Esophagus squamous epithelium (tissue), 5 donors: ENCODE data around the gene SLC8A2. TPM values are rescaled to one million over a fixed set of nuclear protein-coding genes. Genes with fewer than 3 reads are reported as not detected.
"Not testable (repeated sequence)": the region's sequence is repeated elsewhere in the genome, so short reads cannot be mapped to it uniquely, and the experiment has no call there.

Experiments
- DNase-seq: peaks from one replicate; lab custom pipeline; 2025; lab: John Stamatoyannopoulos, UW
- H3K27ac ChIP-seq, 4 donors: fragments of 200-600 bp; sonication (generic); one replicate each; pipeline ENCODE4 v1.5.1; 2016 to 2019; ENCODE audit warnings: mild to moderate bottlenecking in 1 of 4
- H3K27me3 ChIP-seq, 4 donors: fragments of 200-600 bp; sonication (generic); 1 replicate in 3 of 4; 2 replicates in 1 of 4; pipeline versions ENCODE4 v1.5.1 to v1.6.0; 2017 to 2021; ENCODE audit warnings: antibody characterized with exemption in 1 of 4
- H3K36me3 ChIP-seq, 3 donors: fragments of 200-600 bp; sonication (generic); one replicate each; pipeline ENCODE4 v1.5.1; 2016 to 2019
- H3K4me1 ChIP-seq, 3 donors: fragments of 200-600 bp; sonication (generic); one replicate each; pipeline ENCODE4 v1.5.1; 2017 to 2019
- H3K4me3 ChIP-seq, 4 donors: fragments of 200-600 bp; sonication (generic); 1 replicate in 3 of 4; 2 replicates in 1 of 4; pipeline ENCODE4 v1.5.1; 2016 to 2019; ENCODE audit warnings: mild to moderate bottlenecking in 2 of 4, moderate library complexity in 1 of 4
- H3K9me3 ChIP-seq, 3 donors: fragments of 200-600 bp; sonication (generic); one replicate each; pipeline ENCODE4 v1.5.1; 2016 to 2019
- POLR2A ChIP-seq, 4 donors: fragments of 450-650 bp; IDR thresholded peaks; one replicate each; pipeline ENCODE4 v1.6.1; 2017; ENCODE audit warnings: antibody characterized with exemption in 4 of 4, mild to moderate bottlenecking in 4 of 4, moderate library complexity in 3 of 4
- WGBS, 2 donors: methylation state at CpG; one replicate each; pipeline ENCODE4 v1.1.5; 2018; 5-methylcytosine and 5-hydroxymethylcytosine counted together
- intact Hi-C: fragments of 100-400 bp; cut with DNase I; formaldehyde crosslinking; loops from one replicate; pipeline ENCODE4 v1.15.0; 2022
- total RNA-seq, 4 donors: library from RNA; depleted of rRNA; stranded (reverse); fragments of >200 nt; gene quantifications; one replicate each; pipeline ENCODE4 v1.1.0, GENCODE V29; 2016
- TF ChIP-seq, protein P1 (sequence below), 6 experiments: fragments of 450-650 bp in 4 of 6; fragments of 200-600 bp in 2 of 6; sonication (generic) in 2 of 6; IDR thresholded peaks; one replicate each; pipeline ENCODE4 v1.5.1; 2016 to 2019; ENCODE audit warnings: antibody characterized with exemption in 6 of 6, mild to moderate bottlenecking in 4 of 6, moderate library complexity in 4 of 6
- donor health status: DM: yes; HTN: yes; CAD: no.

SLC8A2 gene
- total RNA-seq, 4 donors from 2014 or later: 0.08 to 5.0 (median 3.6) TPM; not detected in 1

DNA sequence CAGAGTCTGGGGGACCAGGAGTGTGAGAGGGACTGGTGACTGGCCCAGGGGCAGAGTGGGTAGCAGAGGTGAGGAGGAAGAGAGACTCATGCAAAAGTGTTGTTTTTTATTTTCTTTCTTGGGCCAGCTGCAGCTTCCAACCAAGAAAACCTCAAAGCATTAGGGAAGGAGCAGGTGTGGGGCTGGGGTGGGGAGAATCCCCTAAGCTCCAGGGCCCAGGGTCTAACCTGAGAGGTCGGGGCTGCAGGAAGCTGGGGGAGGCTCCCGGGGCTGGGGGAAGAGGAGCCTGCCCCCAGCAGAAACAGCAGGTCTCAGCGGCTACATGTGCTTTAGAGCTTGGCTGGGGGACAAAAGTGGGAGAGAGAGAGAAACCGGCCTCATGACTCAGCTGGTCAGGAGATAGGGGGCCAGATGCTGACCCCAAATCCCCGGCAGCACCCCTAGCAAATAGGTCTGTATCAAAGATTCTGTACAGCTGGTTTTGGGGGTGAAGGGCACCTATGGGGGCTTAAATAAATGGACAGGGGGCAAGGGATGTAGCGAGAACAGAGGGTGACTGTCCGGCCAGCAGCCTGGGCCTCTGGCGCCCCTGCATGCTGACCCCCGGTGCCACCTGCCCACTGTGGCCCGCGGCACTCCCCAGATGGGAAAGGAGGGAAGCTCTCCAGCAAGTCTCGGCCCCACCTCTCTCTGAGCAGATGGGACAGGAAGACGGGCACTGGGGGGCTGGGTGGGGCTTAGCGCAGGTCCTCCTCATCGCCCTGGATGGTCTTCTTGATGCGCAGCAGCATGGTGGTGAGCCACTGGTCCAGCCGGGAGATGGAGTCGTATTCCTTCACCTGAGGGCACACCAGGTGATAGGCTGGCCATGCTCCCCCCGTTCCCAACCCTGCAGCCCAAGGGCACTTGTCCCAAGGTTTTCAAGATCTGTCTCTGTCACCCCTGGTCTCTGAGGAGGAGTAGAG lies 16.1 kb upstream of the SLC8A2 start:
- H3K27me3 ChIP-seq: no peaks in the 10 kb centered on the region
- H3K27ac ChIP-seq: no peak overlapping the region
- intact Hi-C loops: no loop called here
- no peak for TF ChIP-seq POLR2A (IDR thresholded peaks at IDR 0.05)
- TF ChIP-seq, protein P1, sequence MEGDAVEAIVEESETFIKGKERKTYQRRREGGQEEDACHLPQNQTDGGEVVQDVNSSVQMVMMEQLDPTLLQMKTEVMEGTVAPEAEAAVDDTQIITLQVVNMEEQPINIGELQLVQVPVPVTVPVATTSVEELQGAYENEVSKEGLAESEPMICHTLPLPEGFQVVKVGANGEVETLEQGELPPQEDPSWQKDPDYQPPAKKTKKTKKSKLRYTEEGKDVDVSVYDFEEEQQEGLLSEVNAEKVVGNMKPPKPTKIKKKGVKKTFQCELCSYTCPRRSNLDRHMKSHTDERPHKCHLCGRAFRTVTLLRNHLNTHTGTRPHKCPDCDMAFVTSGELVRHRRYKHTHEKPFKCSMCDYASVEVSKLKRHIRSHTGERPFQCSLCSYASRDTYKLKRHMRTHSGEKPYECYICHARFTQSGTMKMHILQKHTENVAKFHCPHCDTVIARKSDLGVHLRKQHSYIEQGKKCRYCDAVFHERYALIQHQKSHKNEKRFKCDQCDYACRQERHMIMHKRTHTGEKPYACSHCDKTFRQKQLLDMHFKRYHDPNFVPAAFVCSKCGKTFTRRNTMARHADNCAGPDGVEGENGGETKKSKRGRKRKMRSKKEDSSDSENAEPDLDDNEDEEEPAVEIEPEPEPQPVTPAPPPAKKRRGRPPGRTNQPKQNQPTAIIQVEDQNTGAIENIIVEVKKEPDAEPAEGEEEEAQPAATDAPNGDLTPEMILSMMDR (IDR thresholded peaks at IDR 0.05): no peak
- peaks cover 26 to 76% (median 27%) of the 10 kb centered on the region in 3 donors for H3K36me3 ChIP-seq
- peaks cover 11 to 22% (median 13%) of the 10 kb centered on the region in 3 donors for H3K4me1 ChIP-seq
- DNase-seq: no peak
- no peak overlapping the region for H3K4me3 ChIP-seq
- no peaks in the 10 kb centered on the region for H3K9me3 ChIP-seq
- WGBS, 2 donors: 81 to 82% methylated on average over 8 to 16 of the region's 19 CpGs

DNA sequence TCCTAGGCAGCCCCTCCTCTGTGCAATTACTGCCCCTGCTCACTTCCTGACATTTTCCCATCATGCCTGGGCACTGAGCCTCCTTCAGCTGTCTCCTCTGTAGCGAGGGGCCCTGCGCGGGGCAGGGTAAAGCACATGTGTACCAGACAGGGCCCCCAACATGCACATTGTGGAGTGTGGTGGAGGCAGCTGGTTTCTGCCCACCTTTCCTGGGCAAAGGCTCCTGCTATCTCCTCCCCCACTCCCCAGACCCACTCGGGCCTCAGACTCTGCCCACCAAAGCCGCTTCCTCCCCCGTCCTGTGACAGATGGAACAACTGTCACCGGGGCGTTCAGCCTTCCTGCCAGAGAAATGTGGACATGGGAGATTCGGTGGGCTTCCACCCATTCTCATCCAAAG lies 15.2 kb upstream of the SLC8A2 start:
- intact Hi-C loops: no loop called here
- Histone ChIP-seq H3K27me3 (no peaks in the 10 kb centered on the region), H3K4me3 (no peak overlapping the region), H3K36me3 (peaks cover 19 to 67% (median 23%) of the 10 kb centered on the region in 3 donors), H3K27ac (no peak overlapping the region), H3K4me1 (peaks cover 11 to 22% (median 13%) of the 10 kb centered on the region in 3 donors), H3K9me3 (no peaks in the 10 kb centered on the region)
- WGBS, 2 donors: 77 to 88% methylated on average over 3 to 5 of the region's 9 CpGs
- TF ChIP-seq, protein P1 (IDR thresholded peaks at IDR 0.05): no peak
- no peak for TF ChIP-seq POLR2A (IDR thresholded peaks at IDR 0.05)
- DNase-seq: no peak

DNA sequence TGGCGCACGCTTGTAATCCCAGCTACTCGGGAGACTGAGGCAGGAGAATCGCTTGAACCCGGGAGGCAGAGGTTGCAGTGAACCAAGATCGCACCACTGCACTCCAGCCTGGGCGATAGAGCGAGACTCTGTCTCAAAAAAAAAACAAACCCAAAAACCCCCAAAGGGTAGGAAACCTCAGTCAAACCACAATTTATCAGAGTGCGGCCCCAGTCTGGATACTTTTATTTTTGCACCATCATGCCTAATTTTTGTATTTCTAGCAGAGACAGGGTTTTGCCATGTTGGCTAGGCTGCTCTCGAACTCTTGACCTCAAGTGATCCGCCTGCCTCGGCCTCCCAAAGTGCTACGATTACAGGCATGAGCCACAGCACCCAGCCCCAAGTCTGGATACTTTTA lies 14.5 kb upstream of the SLC8A2 start:
- H3K4me3 ChIP-seq, H3K27ac ChIP-seq, DNase-seq, H3K27me3 ChIP-seq, H3K9me3 ChIP-seq, intact Hi-C loops: not testable (repeated sequence)
- H3K36me3 ChIP-seq: peaks cover 15 to 60% (median 16%) of the 10 kb centered on the region in 3 donors
- H3K4me1 ChIP-seq: peaks cover 11 to 22% (median 13%) of the 10 kb centered on the region in 3 donors
- WGBS, 2 donors: 79 to 80% methylated on average over 9 to 13 of the region's 13 CpGs

DNA sequence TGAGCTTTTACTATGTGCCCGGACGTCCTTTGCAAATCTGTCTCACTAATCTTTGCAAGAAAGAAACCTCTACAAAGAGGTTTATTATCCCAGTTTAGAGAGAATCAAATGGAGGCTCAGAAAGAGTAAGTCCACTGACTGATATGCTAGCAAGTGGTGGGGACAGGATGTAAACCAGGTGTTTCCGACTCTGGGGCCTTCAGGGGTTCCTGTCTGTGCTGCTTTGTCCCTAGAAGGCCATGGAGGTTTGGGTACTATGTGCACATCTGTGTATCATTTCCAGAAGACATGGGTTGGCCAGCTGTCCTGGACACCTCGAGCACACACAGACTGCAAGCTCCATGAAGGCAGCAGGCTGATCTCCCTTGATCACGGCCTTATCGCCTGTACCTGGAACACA lies 13.5 kb upstream of the SLC8A2 start:
- DNase-seq: no peak
- WGBS, 2 donors: 60 to 63% methylated on average over 2 to 4 of the region's 6 CpGs
- H3K4me1 ChIP-seq: peaks cover 11 to 26% (median 13%) of the 10 kb centered on the region in 3 donors
- H3K27ac ChIP-seq: peak overlapping the region; percentile 94 to 97 (median 96)
- H3K27me3 ChIP-seq: no peaks in the 10 kb centered on the region
- TF ChIP-seq, protein P1 (IDR thresholded peaks at IDR 0.05): no peak
- no peak for TF ChIP-seq POLR2A (IDR thresholded peaks at IDR 0.05)
- intact Hi-C loops: no loop called here
- peaks cover 15 to 50% (median 16%) of the 10 kb centered on the region in 3 donors for H3K36me3 ChIP-seq
- H3K4me3 ChIP-seq: peak overlapping the region in 1 of 4 donors; percentile 91
- H3K9me3 ChIP-seq: no peaks in the 10 kb centered on the region

DNA sequence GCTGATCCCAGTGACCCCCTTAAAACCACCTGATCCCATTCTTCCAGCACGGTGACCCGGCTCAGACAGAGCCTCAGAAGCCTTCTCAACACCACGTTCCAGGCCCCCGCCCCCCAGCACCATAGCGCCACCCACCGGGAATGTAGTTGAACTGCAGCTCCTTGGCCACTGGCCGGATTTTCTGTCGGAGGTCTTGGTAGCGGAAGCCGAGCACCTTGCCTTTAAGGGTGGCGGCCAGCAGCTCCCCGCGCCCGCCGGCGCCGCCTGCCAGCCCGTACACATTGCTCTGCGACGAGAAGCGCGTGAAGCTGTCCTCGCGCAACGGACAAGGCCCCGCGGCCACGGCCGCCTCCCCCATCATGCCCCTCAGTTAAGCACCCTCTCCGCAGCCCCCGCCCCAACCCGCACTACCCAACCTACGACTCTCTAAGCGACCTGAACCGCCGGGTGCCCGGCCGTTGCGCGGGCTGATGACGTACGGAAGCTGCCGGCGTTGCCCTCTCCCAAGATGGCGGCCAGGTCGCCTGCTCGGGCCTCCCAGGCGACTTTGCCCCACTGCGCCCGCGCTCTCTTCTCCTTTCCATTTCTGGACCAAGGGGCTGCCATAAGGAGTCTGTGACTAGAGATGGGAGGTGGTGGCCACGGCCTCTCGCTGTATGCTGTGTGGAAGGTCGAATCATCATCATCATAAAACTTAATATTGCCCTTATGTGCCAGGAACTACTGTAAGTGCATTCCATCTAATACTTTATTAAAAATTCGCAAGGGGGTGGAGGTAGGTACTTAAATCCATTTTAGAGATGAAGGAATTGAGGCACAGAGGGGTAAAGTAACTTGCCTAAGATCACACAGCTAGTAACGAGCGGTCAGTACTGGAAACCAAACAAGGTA lies 12.4 kb upstream of the SLC8A2 start, which contains the start of gene KPTN:
KPTN (minus strand) TSS at position 420 of the 891 bp plus-strand sequence; CDS start at position 361, 59 bp downstream.
- WGBS, 2 donors: 4 to 8% methylated on average over 7 to 12 of the region's 57 CpGs
- no peaks in the 10 kb centered on the region for H3K27me3 ChIP-seq
- TF ChIP-seq, protein P1 (IDR thresholded peaks at IDR 0.05): peak; percentile 69 to 99 (median 91)
- TF ChIP-seq POLR2A (IDR thresholded peaks at IDR 0.05): peak in 2 of 4 donors; percentile 15 to 32
- H3K27ac ChIP-seq: peak within 1 kb of the TSS; percentile 94 to 97 (median 96)
- peaks cover 5 to 38% (median 10%) of the 10 kb centered on the region in 3 donors for H3K36me3 ChIP-seq
- peak; percentile 62 for DNase-seq
- H3K9me3 ChIP-seq: no peaks in the 10 kb centered on the region
- intact Hi-C loops: no loop called here
- peaks cover 11 to 34% (median 13%) of the 10 kb centered on the region in 3 donors for H3K4me1 ChIP-seq
- H3K4me3 ChIP-seq: peak within 1 kb of the TSS; percentile 57 to 91 (median 78)
